Ovary (tissue), 9 donors: ENCODE measurements around the gene BLOC1S5. TPM values are rescaled to one million over a fixed set of nuclear protein-coding genes. Genes with fewer than 3 reads are reported as not detected.
A peak's percentile ranks its signal among the peaks of the same experiment; 100 is the strongest.

Experiments
- DNase-seq, 5 donors: peaks; one replicate each; pipeline ENCODE4 v3.0.0-alpha.2; 2019 to 2020
- H3K27ac ChIP-seq, 2 donors: fragments of 200-600 bp; one replicate each; pipeline versions ENCODE4 v1.5.1 to v1.8.0; 2019 to 2022
- H3K27me3 ChIP-seq: fragments of 200-600 bp; one replicate; pipeline ENCODE4 v1.8.0; 2022
- H3K36me3 ChIP-seq: fragments of 200-600 bp; sonication (generic); one replicate; pipeline ENCODE4 v1.5.1; 2019
- H3K4me1 ChIP-seq: one replicate; pipeline ENCODE4 v1.8.1; 2013; ENCODE audit warnings: mild to moderate bottlenecking, moderate library complexity; ENCODE audit not compliant: insufficient read depth
- H3K4me3 ChIP-seq: fragments of 200-600 bp; sonication (generic); one replicate; pipeline ENCODE4 v1.5.1; 2017
- H3K9me3 ChIP-seq, 2 donors: fragments of 200-600 bp in 1 of 2; sonication (generic) in 1 of 2; one replicate each; pipeline versions ENCODE4 v1.5.1 to v1.8.1; 2013 to 2019; ENCODE audit warnings: mild to moderate bottlenecking in 1 of 2, moderate library complexity in 1 of 2
- CTCF ChIP-seq, 3 donors: fragments of 450-650 bp in 2 of 3; fragments of 200-600 bp in 1 of 3; IDR thresholded peaks; one replicate each; pipeline versions ENCODE4 v1.5.1 to v1.8.0; 2016 to 2022; ENCODE audit warnings: antibody characterized with exemption in 3 of 3, mild to moderate bottlenecking in 1 of 3
- EP300 ChIP-seq: sonication (generic); formaldehyde crosslinking; IDR thresholded peaks from one replicate; pipeline ENCODE4 v1.6.1; 2017; ENCODE audit warnings: antibody characterized with exemption
- POLR2A ChIP-seq: fragments of 450-650 bp; IDR thresholded peaks from one replicate; pipeline ENCODE4 v1.6.1; 2017; ENCODE audit warnings: antibody characterized with exemption, mild to moderate bottlenecking, moderate library complexity
- WGBS, 3 donors: extraction: QIAGEN DNeasy Blood & Tissue Kit in 1 of 3; methylation state at CpG; one replicate each; pipeline versions ENCODE4 v1.1.5 to v1.1.7; 2013 to 2017; 5-methylcytosine and 5-hydroxymethylcytosine counted together
- intact Hi-C, 4 donors: fragments of 100-400 bp; cut with DNase I; formaldehyde crosslinking; loops; one replicate each; pipeline versions ENCODE4 v1.11.0 to v1.15.1; 2022 to 2023
- polyA plus RNA-seq, 2 donors: library from polyadenylated mRNA; stranded (reverse); fragments of 200-250 nt in 1 of 2; fragments of 350-450 nt in 1 of 2; fragmentation: Illumina TruSeq in 1 of 2; extraction: RNeasy Lipid Tissue Mini Kit (QIAGEN cat#74804) in 1 of 2; gene quantifications; one replicate each; pipeline ENCODE4 v1.2.3, GENCODE V29; 2013 to 2014
- total RNA-seq, 7 donors: library from RNA; depleted of rRNA in 2 of 7; stranded (reverse); fragments of >200 nt in 2 of 7; fragmentation: NEBNext Ultra II Directional in 3 of 7; extraction: Animal tissue kit (Norgen Biotek cat#: 25700) in 3 of 7; gene quantifications; one replicate each; pipeline versions ENCODE4 v1.1.0 to v1.2.4, GENCODE V29; 2016 to 2023
- donor health status: DM: no; HTN: no; CAD: no; lungs with moderate emphysema.
- donor health status: DM: no; HTN: no; CAD: no.
- donor health status: Bipolar disorder and iron deficiency.
- donor health status: DM: yes; HTN: yes; CAD: no.
- donor health status: DM: no; HTN: no; CAD: no.
- donor health status: DM: yes; HTN: yes; CAD: no.

BLOC1S5 gene
- total and polyA plus RNA-seq, 9 donors = 8.8 to 21.5 (median 15.4) TPM

- intact Hi-C loops = loop anchor here in 2 of 4 donors (5.0 to 10.0 kb wide), 2 partner anchors 334 to 337 kb away; partner anchors contain the start of gene BMP6 (in 1 of the 2)
- H3K27ac ChIP-seq = no peak overlapping the region
- no peak for DNase-seq
- TF ChIP-seq EP300 (no peak), CTCF (IDR thresholded peaks at IDR 0.05) (peak in 1 of 3 donors; percentile 17), POLR2A (no peak)
- no peaks in the 10 kb centered on the region for H3K36me3 ChIP-seq
- H3K4me1 ChIP-seq = no peaks in the 10 kb centered on the region
- no peak overlapping the region for H3K4me3 ChIP-seq
- H3K27me3 ChIP-seq = no peaks in the 10 kb centered on the region
- H3K9me3 ChIP-seq = no peaks in the 10 kb centered on the region
Measured at GRCh38 chr6:8059129-8059528, 5.1 kb downstream of the BLOC1S5 start.

GRCh38 chr6:8057793-8058192 is 6.4 kb downstream of the BLOC1S5 start:
- no peaks in the 10 kb centered on the region for H3K9me3 ChIP-seq
- TF ChIP-seq CTCF (IDR thresholded peaks at IDR 0.05) = no peak
- TF ChIP-seq EP300 = no peak
- no peak for TF ChIP-seq POLR2A
- H3K27me3 ChIP-seq = no peaks in the 10 kb centered on the region
- 51 to 74% (median 64%) methylated on average over 3 of the region's 3 CpGs for WGBS, 3 donors
- no peak overlapping the region for H3K4me3 ChIP-seq
- H3K4me1 ChIP-seq = no peaks in the 10 kb centered on the region
- H3K36me3 ChIP-seq = no peaks in the 10 kb centered on the region
- no peak for DNase-seq
- intact Hi-C loops = loop anchor here in 2 of 4 donors (5.0 to 10.0 kb wide), 2 partner anchors 333 to 335 kb away; partner anchors contain the start of gene BMP6 (in 1 of the 2)
- H3K27ac ChIP-seq = no peak overlapping the region

- Histone ChIP-seq H3K4me1 (no peaks in the 10 kb centered on the region), H3K9me3 (no peaks in the 10 kb centered on the region), H3K4me3 (no peak overlapping the region), H3K36me3 (no peaks in the 10 kb centered on the region), H3K27me3 (no peaks in the 10 kb centered on the region), H3K27ac (no peak overlapping the region)
- TF ChIP-seq POLR2A (no peak), EP300 (no peak), CTCF (IDR thresholded peaks at IDR 0.05) (no peak)
- WGBS, 3 donors = 71 to 82% (median 76%) methylated on average over 4 of the region's 4 CpGs
- no peak for DNase-seq
- intact Hi-C loops = loop anchor here in 2 of 4 donors (5.0 to 10.0 kb wide), 2 partner anchors 332 to 335 kb away; partner anchors contain the start of gene BMP6 (in 1 of the 2)
Measured at GRCh38 chr6:8057263-8057662, 6.9 kb downstream of the BLOC1S5 start.

- no peak overlapping the region for H3K27ac ChIP-seq
- no peak overlapping the region for H3K4me3 ChIP-seq
- H3K27me3 ChIP-seq = no peaks in the 10 kb centered on the region
- intact Hi-C loops = loop anchor here in 1 of 4 donors (10.0 kb wide), 1 partner anchor 329 kb away; the partner anchor contains the start of gene BMP6
- H3K4me1 ChIP-seq = no peaks in the 10 kb centered on the region
- no peaks in the 10 kb centered on the region for H3K9me3 ChIP-seq
- TF ChIP-seq EP300 = no peak
- TF ChIP-seq CTCF (IDR thresholded peaks at IDR 0.05) = no peak
- TF ChIP-seq POLR2A = no peak
- no peaks in the 10 kb centered on the region for H3K36me3 ChIP-seq
- 89 to 91% (median 90%) methylated on average over 2 of the region's 2 CpGs for WGBS, 3 donors
- DNase-seq = no peak
Measured at GRCh38 chr6:8054276-8054675, 9.9 kb downstream of the BLOC1S5 start.
